Osteocyte (in vitro differentiated cells): Measurements from ENCODE around the gene PLEKHG4B. TPM values are rescaled to one million over a fixed set of nuclear protein-coding genes. Genes with fewer than 3 reads are reported as not detected.

ENCODE experiments used
- DNase-seq: peaks from one replicate; pipeline ENCODE4 v3.0.0; 2021; ENCODE audit warnings: mixed read lengths; ENCODE audit not compliant: unreplicated experiment; ENCODE audit errors: extremely low spot score
- H3K27ac Mint-ChIP-seq: one replicate; pipeline ENCODE4 v1.8.0; 2021; ENCODE audit warnings: mild to moderate bottlenecking, mixed read lengths; ENCODE audit not compliant: unreplicated experiment
- H3K27me3 Mint-ChIP-seq: one replicate; pipeline ENCODE4 v1.8.0; 2021; ENCODE audit warnings: mixed read lengths; ENCODE audit not compliant: unreplicated experiment
- H3K36me3 Mint-ChIP-seq: one replicate; pipeline ENCODE4 v1.8.0; 2021; ENCODE audit warnings: mixed read lengths; ENCODE audit not compliant: unreplicated experiment
- H3K4me1 Mint-ChIP-seq: one replicate; pipeline ENCODE4 v1.8.0; 2021; ENCODE audit warnings: mixed read lengths; ENCODE audit not compliant: unreplicated experiment
- H3K4me3 Mint-ChIP-seq: one replicate; pipeline ENCODE4 v1.8.0; 2021; ENCODE audit warnings: mild to moderate bottlenecking, moderate library complexity, mixed read lengths; ENCODE audit not compliant: unreplicated experiment
- H3K9me3 Mint-ChIP-seq: one replicate; pipeline ENCODE4 v1.8.0; 2021; ENCODE audit warnings: mixed read lengths; ENCODE audit not compliant: unreplicated experiment
- CTCF ChIP-seq: fragments of 200-600 bp; sonication (generic); IDR thresholded peaks from 2 replicates; pipeline ENCODE4 v1.5.0; 2021; ENCODE audit warnings: antibody characterized with exemption, mild to moderate bottlenecking, moderate library complexity
- total RNA-seq: library from RNA; stranded (reverse); gene quantifications from 2 replicates; pipeline ENCODE4 v1.2.1, GENCODE V29; 2021

Gene PLEKHG4B
- total RNA-seq, 1 donor from 2014 or later = 4.5 TPM

GRCh38 chr5:141761-142160 is 49.8 kb downstream of the PLEKHG4B start:
- no peak for DNase-seq
- peaks cover 2% of the 10 kb centered on the region for H3K27me3 Mint-ChIP-seq
- TF ChIP-seq CTCF = no peak
- no peak overlapping the region for H3K4me3 Mint-ChIP-seq
- H3K27ac Mint-ChIP-seq = no peak overlapping the region
- H3K4me1 Mint-ChIP-seq = no peaks in the 10 kb centered on the region
- peaks cover under 1% of the 10 kb centered on the region for H3K36me3 Mint-ChIP-seq
- no peaks in the 10 kb centered on the region for H3K9me3 Mint-ChIP-seq

- H3K4me3 Mint-ChIP-seq = no peak overlapping the region
- H3K27ac Mint-ChIP-seq = no peak overlapping the region
- H3K4me1 Mint-ChIP-seq = no peaks in the 10 kb centered on the region
- peaks cover 6% of the 10 kb centered on the region for H3K36me3 Mint-ChIP-seq
- peaks cover 2% of the 10 kb centered on the region for H3K9me3 Mint-ChIP-seq
- H3K27me3 Mint-ChIP-seq = peaks cover 2% of the 10 kb centered on the region
- TF ChIP-seq CTCF = no peak
- no peak for DNase-seq
Observed at GRCh38 chr5:142246-142810, 50.4 kb downstream of the PLEKHG4B start.

- Mint-ChIP-seq H3K9me3 (peaks cover 9% of the 10 kb centered on the region), H3K27ac (no peak overlapping the region), H3K4me3 (no peak overlapping the region), H3K27me3 (peaks cover 2% of the 10 kb centered on the region), H3K4me1 (no peaks in the 10 kb centered on the region), H3K36me3 (peaks cover 10% of the 10 kb centered on the region)
- no peak for DNase-seq
- TF ChIP-seq CTCF = no peak
Observed at GRCh38 chr5:143041-143440, 51.1 kb downstream of the PLEKHG4B start.

GRCh38 chr5:144941-145340 is 53.0 kb downstream of the PLEKHG4B start:
- Mint-ChIP-seq H3K27me3 (peaks cover 2% of the 10 kb centered on the region), H3K27ac (no peak overlapping the region), H3K4me3 (no peak overlapping the region), H3K36me3 (peaks cover 10% of the 10 kb centered on the region), H3K4me1 (peaks cover 5% of the 10 kb centered on the region), H3K9me3 (peaks cover 17% of the 10 kb centered on the region)
- no peak for DNase-seq
- TF ChIP-seq CTCF = no peak

GRCh38 chr5:145585-146323 is 53.8 kb downstream of the PLEKHG4B start:
- Mint-ChIP-seq H3K4me3 (no peak overlapping the region), H3K9me3 (peaks cover 17% of the 10 kb centered on the region), H3K4me1 (peaks cover 10% of the 10 kb centered on the region), H3K27me3 (peaks cover 2% of the 10 kb centered on the region), H3K27ac (no peak overlapping the region), H3K36me3 (peaks cover 10% of the 10 kb centered on the region)
- no peak for TF ChIP-seq CTCF
- no peak for DNase-seq
